Testis (tissue), 3 donors: ENCODE data around the gene KIAA1671. TPM values are rescaled to one million over a fixed set of nuclear protein-coding genes. Genes with fewer than 3 reads are reported as not detected.
A peak's percentile ranks its signal among the peaks of the same experiment; 100 is the strongest.

Experiments used
- DNase-seq: peaks from one replicate; pipeline ENCODE4 v3.0.0-alpha.2; 2019
- H3K27ac ChIP-seq, 2 donors: fragments of 200-600 bp; sonication (generic); one replicate each; pipeline ENCODE4 v1.5.1; 2019
- H3K27me3 ChIP-seq: fragments of 200-600 bp; sonication (generic); one replicate; pipeline ENCODE4 v1.5.1; 2019
- H3K36me3 ChIP-seq: fragments of 200-600 bp; sonication (generic); one replicate; pipeline ENCODE4 v1.5.1; 2017; ENCODE audit warnings: low read depth; ENCODE audit errors: missing control alignments
- H3K4me1 ChIP-seq: fragments of 200-600 bp; sonication (generic); one replicate; pipeline ENCODE4 v1.5.1; 2019
- H3K4me3 ChIP-seq, 2 donors: fragments of 200-600 bp; sonication (generic); one replicate each; pipeline ENCODE4 v1.5.1; 2017 to 2019
- H3K9me3 ChIP-seq: fragments of 200-600 bp; sonication (generic); one replicate; pipeline ENCODE4 v1.5.1; 2017
- CTCF ChIP-seq, 3 experiments: fragments of 450-650 bp in 2 of 3; fragments of 200-600 bp in 1 of 3; sonication (generic) in 1 of 3; IDR thresholded peaks; one replicate each; pipeline ENCODE4 v1.5.1; 2016 to 2019; ENCODE audit warnings: antibody characterized with exemption in 3 of 3, mild to moderate bottlenecking in 2 of 3, moderate library complexity in 1 of 3
- POLR2A ChIP-seq: fragments of 450-650 bp; IDR thresholded peaks from one replicate; pipeline ENCODE4 v1.6.1; 2017; ENCODE audit warnings: antibody characterized with exemption, mild to moderate bottlenecking, moderate library complexity
- WGBS, 2 donors: methylation state at CpG; one replicate each; pipeline ENCODE4 v1.1.5; 2018; 5-methylcytosine and 5-hydroxymethylcytosine counted together
- intact Hi-C: fragments of 100-400 bp; cut with DNase I; formaldehyde crosslinking; loops from one replicate; pipeline ENCODE4 v1.15.1; 2023; ENCODE audit warnings: low total_unique reads
- polyA plus RNA-seq: library from polyadenylated mRNA; stranded (reverse); fragments of 350-450 nt; fragmentation: Illumina TruSeq; extraction: RNeasy Lipid Tissue Mini Kit (QIAGEN cat#74804); gene quantifications from one replicate; pipeline ENCODE4 v1.2.3, GENCODE V29; 2014; ENCODE audit warnings: low read depth, low replicate concordance; ENCODE audit not compliant: insufficient read depth
- total RNA-seq, 2 donors: library from RNA; depleted of rRNA; stranded (reverse); fragments of >200 nt; gene quantifications; one replicate each; pipeline ENCODE4 v1.2.3, GENCODE V29; 2016

The KIAA1671 gene
- total and polyA plus RNA-seq, 3 donors from 2014 or later = 16.8 to 28.6 (median 24.4) TPM

GRCh38 chr22:25208743-25209505 is 256.4 kb downstream of the KIAA1671 start:
- TF ChIP-seq POLR2A (no peak), CTCF (IDR thresholded peaks at IDR 0.05) (no peak)
- Histone ChIP-seq H3K27ac (no peak overlapping the region), H3K36me3 (no peaks in the 10 kb centered on the region), H3K9me3 (no peaks in the 10 kb centered on the region), H3K4me1 (no peaks in the 10 kb centered on the region), H3K4me3 (no peak overlapping the region), H3K27me3 (no peaks in the 10 kb centered on the region)
- WGBS, 2 donors = 79 to 94% methylated on average over 15 to 17 of the region's 17 CpGs
- intact Hi-C loops = no loop called here
- DNase-seq = no peak

- H3K27me3 ChIP-seq = no peaks in the 10 kb centered on the region
- no peaks in the 10 kb centered on the region for H3K9me3 ChIP-seq
- TF ChIP-seq CTCF (IDR thresholded peaks at IDR 0.05) = no peak
- TF ChIP-seq POLR2A = no peak
- H3K4me1 ChIP-seq = no peaks in the 10 kb centered on the region
- 92 to 93% methylated on average over 2 to 3 of the region's 3 CpGs for WGBS, 2 donors
- H3K4me3 ChIP-seq = no peak overlapping the region
- H3K36me3 ChIP-seq = no peaks in the 10 kb centered on the region
- no peak for DNase-seq
- H3K27ac ChIP-seq = no peak overlapping the region
- intact Hi-C loops = no loop called here
These were observed 258.3 kb downstream of the KIAA1671 start for GRCh38 chr22:25210793-25211192.

- WGBS, 2 donors = 37 to 47% methylated on average over 3 of the region's 3 CpGs
- no peaks in the 10 kb centered on the region for H3K36me3 ChIP-seq
- no peak overlapping the region for H3K27ac ChIP-seq
- intact Hi-C loops = no loop called here
- H3K27me3 ChIP-seq = no peaks in the 10 kb centered on the region
- no peaks in the 10 kb centered on the region for H3K9me3 ChIP-seq
- no peaks in the 10 kb centered on the region for H3K4me1 ChIP-seq
- peak; percentile 64 for DNase-seq
- TF ChIP-seq CTCF (IDR thresholded peaks at IDR 0.05) = no peak
- H3K4me3 ChIP-seq = no peak overlapping the region
These were observed 259.8 kb downstream of the KIAA1671 start for GRCh38 chr22:25212337-25212736.

GRCh38 chr22:25213221-25213620 is 260.7 kb downstream of the KIAA1671 start:
- DNase-seq = no peak
- intact Hi-C loops = no loop called here
- no peak for TF ChIP-seq POLR2A
- no peak for TF ChIP-seq CTCF (IDR thresholded peaks at IDR 0.05)
- Histone ChIP-seq H3K4me3 (no peak overlapping the region), H3K4me1 (no peaks in the 10 kb centered on the region), H3K27me3 (no peaks in the 10 kb centered on the region), H3K36me3 (no peaks in the 10 kb centered on the region), H3K27ac (no peak overlapping the region), H3K9me3 (no peaks in the 10 kb centered on the region)
- 76 to 83% methylated on average over 3 of the region's 3 CpGs for WGBS, 2 donors

- Histone ChIP-seq H3K4me3 (no peak overlapping the region), H3K27me3 (no peaks in the 10 kb centered on the region), H3K36me3 (no peaks in the 10 kb centered on the region), H3K4me1 (no peaks in the 10 kb centered on the region), H3K9me3 (no peaks in the 10 kb centered on the region), H3K27ac (no peak overlapping the region)
- intact Hi-C loops = no loop called here
- WGBS, 2 donors = 85 to 88% methylated on average over 2 of the region's 2 CpGs
- DNase-seq = no peak
- TF ChIP-seq CTCF (IDR thresholded peaks at IDR 0.05) (no peak), POLR2A (no peak)
These were observed 263.7 kb downstream of the KIAA1671 start for GRCh38 chr22:25216230-25216629.
